PC-9 (cell line): ENCODE results near the gene GALE. TPM values are rescaled to one million over a fixed set of nuclear protein-coding genes. Genes with fewer than 3 reads are reported as not detected.
"Not testable (repeated sequence)": the region's sequence is repeated elsewhere in the genome, so short reads cannot be mapped to it uniquely, and the experiment has no call there.

Source experiments
- BruUV-seq: library from RNA; stranded (reverse); fragments of 400-500 nt; replicated peaks from 2 replicates; lab custom pipeline; 2021; lab: Mats Ljungman, UMichigan
- CTCF ChIA-PET: fragments of 300-600 bp; sonication (Branson Sonifier 250); formaldehyde crosslinking; loops from one replicate; lab custom pipeline; 2022; ENCODE audit warnings: antibody characterized with exemption; lab: Charles Lee
- POLR2A ChIA-PET: fragments of 300-600 bp; sonication (Branson Sonifier 250); formaldehyde crosslinking; loops from one replicate; lab custom pipeline; 2022; ENCODE audit warnings: antibody characterized with exemption; ENCODE audit not compliant: unreplicated experiment; lab: Charles Lee
- DNase-seq, 2 experiments: peaks; one replicate each; pipeline versions ENCODE4 v3.0.0 to v3.0.0-alpha.2; 2015 to 2022; ENCODE audit warnings: mixed read lengths in 1 of 2
- H2AFZ ChIP-seq: fragments of 200-600 bp; sonication (generic); 2 replicates; pipeline ENCODE4 v1.8.1; 2017; ENCODE audit warnings: antibody characterized with exemption
- H3F3A ChIP-seq: fragments of 200-600 bp; sonication (generic); 2 replicates; pipeline ENCODE4 v1.8.1; 2017; ENCODE audit warnings: antibody characterized with exemption, mild to moderate bottlenecking, low read depth; ENCODE audit not compliant: insufficient read depth
- H3K27ac ChIP-seq: fragments of 200-600 bp; sonication (generic); 2 replicates; pipeline ENCODE4 v1.6.1; 2016; ENCODE audit warnings: mixed run types
- H3K27me3 ChIP-seq: fragments of 200-600 bp; sonication (generic); 2 replicates; pipeline ENCODE4 v1.6.1; 2016; ENCODE audit warnings: low read depth, mixed run types; ENCODE audit not compliant: insufficient read depth
- H3K36me3 ChIP-seq: fragments of 200-600 bp; sonication (generic); 2 replicates; pipeline ENCODE4 v1.6.1; 2016; ENCODE audit warnings: low read depth, mixed run types
- H3K4me1 ChIP-seq: fragments of 200-600 bp; sonication (generic); replicated peaks from 2 replicates; pipeline ENCODE4 v1.6.1; 2016; ENCODE audit warnings: mixed run types; ENCODE audit not compliant: insufficient read depth
- H3K4me2 ChIP-seq: fragments of 200-600 bp; sonication (generic); 2 replicates; pipeline ENCODE4 v1.6.1; 2017; ENCODE audit warnings: mixed run types
- H3K4me3 ChIP-seq: fragments of 200-600 bp; sonication (generic); 2 replicates; pipeline ENCODE4 v1.6.1; 2016; ENCODE audit warnings: mixed run types
- H3K79me2 ChIP-seq: fragments of 200-600 bp; sonication (generic); 2 replicates; pipeline ENCODE4 v1.6.1; 2017; ENCODE audit warnings: low read depth, mixed run types
- H3K9me2 ChIP-seq: fragments of 200-600 bp; sonication (generic); 2 replicates; pipeline ENCODE4 v1.8.1; 2017; ENCODE audit warnings: mild to moderate bottlenecking; ENCODE audit not compliant: insufficient read depth
- H3K9me3 ChIP-seq: fragments of 200-600 bp; sonication (generic); 2 replicates; pipeline ENCODE4 v1.8.1; 2016; ENCODE audit warnings: low read depth; ENCODE audit not compliant: insufficient read depth
- H4K20me1 ChIP-seq: fragments of 200-600 bp; sonication (generic); 2 replicates; pipeline ENCODE4 v1.8.1; 2017; ENCODE audit not compliant: insufficient read depth
- EZH2 ChIP-seq: fragments of 200-600 bp; sonication (generic); IDR thresholded peaks from 2 replicates; pipeline ENCODE4 v1.8.0; 2017; ENCODE audit warnings: antibody characterized with exemption, low read depth
- intact Hi-C: fragments of 100-400 bp; cut with micrococcal nuclease; formaldehyde crosslinking; loops from one replicate; pipeline ENCODE4 v1.10.0; 2022; ENCODE audit not compliant: unreplicated experiment
- total RNA-seq: library from RNA; stranded (reverse); gene quantifications from 2 replicates; pipeline ENCODE4 v1.2.3, GENCODE V29; 2021
- TF ChIP-seq, protein P1 (sequence below): fragments of 200-600 bp; sonication (generic); conservative IDR thresholded peaks from 2 replicates; pipeline ENCODE4 v1.6.1; 2017; ENCODE audit warnings: mixed run types, antibody characterized with exemption, mild to moderate bottlenecking, moderate library complexity

Gene GALE
- total RNA-seq, 1 experiment from 2014 or later: 40.5 TPM

DNA sequence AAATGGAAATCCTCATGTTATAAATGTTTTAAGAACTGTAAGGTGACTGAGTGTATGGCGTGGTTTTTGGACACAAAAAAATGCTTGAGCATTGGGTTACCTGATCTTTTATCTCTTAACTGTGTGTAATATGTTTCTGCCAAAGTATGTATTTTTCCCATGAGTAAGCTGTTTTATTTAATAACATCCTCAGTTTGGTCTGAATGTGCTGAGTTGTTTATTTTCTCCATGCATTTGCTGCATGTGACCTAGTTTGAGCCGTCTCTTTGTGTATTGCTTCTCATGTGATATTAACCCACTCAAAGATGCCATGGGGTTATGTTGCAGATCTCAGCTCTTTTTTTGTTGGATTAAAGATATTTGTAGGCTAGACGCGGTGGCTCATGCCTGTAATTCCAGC is 15.7 kb downstream of the GALE start:
- Histone ChIP-seq H3K4me2 (no peak overlapping the region), H2AFZ (no peak overlapping the region), H3K9me3 (no peaks in the 10 kb centered on the region), H4K20me1 (no peaks in the 10 kb centered on the region), H3K36me3 (peaks cover 3% of the 10 kb centered on the region; the same call in 1 of the 2 replicates), H3F3A (peaks cover 25% of the 10 kb centered on the region), H3K27me3 (no peaks in the 10 kb centered on the region), H3K4me1 (peaks cover 16% of the 10 kb centered on the region), H3K79me2 (peaks cover 26% of the 10 kb centered on the region), H3K27ac (no peak overlapping the region), H3K4me3 (no peak overlapping the region), H3K9me2 (no peaks in the 10 kb centered on the region)
- no peak for TF ChIP-seq EZH2
- TF ChIP-seq, protein P1, sequence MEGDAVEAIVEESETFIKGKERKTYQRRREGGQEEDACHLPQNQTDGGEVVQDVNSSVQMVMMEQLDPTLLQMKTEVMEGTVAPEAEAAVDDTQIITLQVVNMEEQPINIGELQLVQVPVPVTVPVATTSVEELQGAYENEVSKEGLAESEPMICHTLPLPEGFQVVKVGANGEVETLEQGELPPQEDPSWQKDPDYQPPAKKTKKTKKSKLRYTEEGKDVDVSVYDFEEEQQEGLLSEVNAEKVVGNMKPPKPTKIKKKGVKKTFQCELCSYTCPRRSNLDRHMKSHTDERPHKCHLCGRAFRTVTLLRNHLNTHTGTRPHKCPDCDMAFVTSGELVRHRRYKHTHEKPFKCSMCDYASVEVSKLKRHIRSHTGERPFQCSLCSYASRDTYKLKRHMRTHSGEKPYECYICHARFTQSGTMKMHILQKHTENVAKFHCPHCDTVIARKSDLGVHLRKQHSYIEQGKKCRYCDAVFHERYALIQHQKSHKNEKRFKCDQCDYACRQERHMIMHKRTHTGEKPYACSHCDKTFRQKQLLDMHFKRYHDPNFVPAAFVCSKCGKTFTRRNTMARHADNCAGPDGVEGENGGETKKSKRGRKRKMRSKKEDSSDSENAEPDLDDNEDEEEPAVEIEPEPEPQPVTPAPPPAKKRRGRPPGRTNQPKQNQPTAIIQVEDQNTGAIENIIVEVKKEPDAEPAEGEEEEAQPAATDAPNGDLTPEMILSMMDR: no peak
- ChIA-PET POLR2A (no interaction called here), CTCF (interaction anchor here (0.6 kb wide), 1 partner anchor 260 kb away, joined by 4 read pairs; no protein-coding TSS in a partner anchor)
- DNase-seq: no peak
- intact Hi-C loops: no loop called here
- no TSS peak for BruUV-seq

DNA sequence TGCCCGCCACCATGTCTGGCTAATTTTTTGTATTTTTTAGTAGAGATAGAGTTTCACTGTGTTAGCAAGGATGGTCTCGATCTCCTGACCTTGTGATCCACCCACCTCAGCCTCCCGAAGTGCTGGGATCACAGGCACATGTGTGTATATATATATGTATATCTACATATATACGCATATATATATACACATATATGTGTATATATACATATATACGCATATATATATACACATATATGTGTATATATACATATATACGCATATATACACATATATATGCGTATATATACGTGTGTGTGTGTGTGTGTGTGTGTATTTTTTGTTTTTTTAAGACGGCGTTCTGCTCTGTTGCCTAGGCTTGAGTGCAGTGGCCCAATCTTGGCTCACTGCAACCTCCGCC is 17.4 kb downstream of the GALE start:
- H3K4me3 ChIP-seq, H4K20me1 ChIP-seq, CTCF ChIA-PET, H2AFZ ChIP-seq, POLR2A ChIA-PET, intact Hi-C loops, H3K9me2 ChIP-seq, H3K27ac ChIP-seq, H3K4me2 ChIP-seq, DNase-seq, H3K36me3 ChIP-seq, BruUV-seq, H3K9me3 ChIP-seq, H3K27me3 ChIP-seq: not testable (repeated sequence)
- peaks cover 17% of the 10 kb centered on the region for H3K4me1 ChIP-seq
- peaks cover 19% of the 10 kb centered on the region for H3F3A ChIP-seq
- H3K79me2 ChIP-seq: peaks cover 39% of the 10 kb centered on the region

DNA sequence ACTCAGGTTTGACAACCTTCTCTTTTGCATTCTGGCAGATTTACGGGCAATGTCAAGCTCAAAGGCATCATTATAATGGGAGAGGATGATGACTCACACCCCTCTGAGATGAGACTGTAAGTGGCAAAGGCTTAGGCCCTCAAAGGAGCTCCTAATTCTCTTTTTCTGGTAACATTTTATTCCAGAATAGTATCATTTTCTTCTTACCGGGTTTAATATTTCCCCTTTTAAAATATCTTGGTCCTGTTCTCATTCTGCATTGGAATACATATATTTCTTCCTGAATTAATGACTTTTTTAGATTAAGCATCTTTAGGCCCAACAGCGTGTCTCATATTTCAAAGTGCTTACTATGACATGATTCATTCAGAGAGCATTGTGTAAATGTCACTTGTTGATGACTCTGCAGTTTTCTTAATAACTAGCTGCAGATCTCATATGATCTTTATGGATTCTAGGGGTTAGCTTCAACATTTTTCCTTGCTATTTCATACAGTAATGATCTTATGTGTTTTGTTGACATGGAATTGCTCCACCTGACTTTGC is 20.7 kb downstream of the GALE start:
- Histone ChIP-seq H3F3A (peaks cover 25% of the 10 kb centered on the region), H3K4me2 (peak overlapping the region; percentile 79), H3K9me3 (no peaks in the 10 kb centered on the region), H3K27me3 (no peaks in the 10 kb centered on the region), H3K9me2 (no peaks in the 10 kb centered on the region), H2AFZ (no peak overlapping the region), H3K36me3 (no peaks in the 10 kb centered on the region; the same call in 1 of the 2 replicates), H3K27ac (peak overlapping the region; percentile 81), H3K4me1 (peaks cover 29% of the 10 kb centered on the region), H3K4me3 (peak overlapping the region; percentile 90; the same call in 1 of the 2 replicates), H3K79me2 (peaks cover 58% of the 10 kb centered on the region), H4K20me1 (no peaks in the 10 kb centered on the region; the same call in 1 of the 2 replicates)
- no peak for TF ChIP-seq EZH2
- TF ChIP-seq, protein P1: no peak
- BruUV-seq: no TSS peak
- POLR2A ChIA-PET: interaction anchor here (0.5 to 0.8 kb wide), 5 partner anchors 12 to 1637 kb away, joined by 3 to 8 read pairs (median 4); partner anchors contain the start of gene WNT4
- intact Hi-C loops: loop anchor here (2.0 to 5.0 kb wide), 2 partner anchors 21 to 177 kb away; partner anchors contain the start of genes GALE and PNRC2
- peak in 1 of 2 experiments; percentile 71 for DNase-seq
- CTCF ChIA-PET: interaction anchor here (0.5 to 0.6 kb wide), 4 partner anchors 12 to 394 kb away, joined by 3 to 11 read pairs (median 6); no protein-coding TSS in a partner anchor
